C4-2B (cell line): ENCODE results near the gene FGF8.
A peak's percentile ranks its signal among the peaks of the same experiment; 100 is the strongest.

Experiments used
- CTCF ChIP-seq: fragments of 450-650 bp; conservative IDR thresholded peaks from 2 replicates; pipeline ENCODE4 v1.5.1; 2017; ENCODE audit warnings: mild to moderate bottlenecking
- ZFX ChIP-seq: fragments of 450-650 bp; IDR thresholded peaks from 2 replicates; pipeline ENCODE4 v1.6.1; 2017

DNA sequence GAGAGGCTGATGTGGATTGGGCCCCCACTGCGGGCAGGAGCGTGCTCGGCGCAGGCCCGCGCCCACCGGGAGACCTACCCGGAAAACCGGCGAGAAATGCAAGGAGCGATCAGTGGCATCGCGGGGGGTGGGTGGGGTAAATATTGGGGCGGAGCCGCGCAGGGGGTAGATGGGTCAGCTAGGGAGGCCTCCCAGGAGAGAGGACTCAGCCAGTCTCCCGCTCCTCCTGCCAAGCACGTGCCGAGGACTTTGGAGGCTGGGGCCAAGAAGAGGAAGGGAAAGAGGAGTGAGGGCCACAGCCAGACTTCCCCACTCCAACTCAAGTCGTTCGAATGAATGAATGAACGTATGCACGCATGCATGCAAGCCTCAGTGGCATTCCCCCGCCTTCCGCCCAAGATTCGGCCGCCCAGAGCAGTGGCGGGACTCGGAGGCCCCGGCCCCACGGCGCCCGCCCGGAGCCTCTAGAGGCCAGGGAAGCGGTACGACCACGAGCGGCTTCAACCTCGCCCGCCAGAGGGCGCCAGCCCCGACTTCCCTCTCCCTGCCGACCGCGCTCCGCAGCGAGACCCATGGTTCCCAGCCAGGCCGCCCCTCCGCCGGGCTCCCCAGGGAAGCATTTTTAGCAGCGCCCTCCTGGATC is 3.8 kb upstream of the FGF8 start:
- TF ChIP-seq CTCF (peak; percentile 96), ZFX (no peak)
